HUES6 (cell line): Measurements from ENCODE around the gene TENM4.
A peak's percentile ranks its signal among the peaks of the same experiment; 100 is the strongest.

ENCODE experiments used
- H3K27ac ChIP-seq: 2 replicates; pipeline ENCODE4 v1.7.0; 2013; ENCODE audit warnings: low read depth, mild to moderate bottlenecking, low read length, inconsistent platforms
- H3K27me3 ChIP-seq: 2 replicates; pipeline ENCODE4 v1.6.1; 2013; ENCODE audit warnings: low read length; ENCODE audit not compliant: control insufficient read depth, insufficient read depth
- H3K36me3 ChIP-seq: 2 replicates; pipeline ENCODE4 v1.6.1; 2013; ENCODE audit warnings: low read length; ENCODE audit not compliant: control insufficient read depth, insufficient read depth
- H3K4me1 ChIP-seq: 2 replicates; pipeline ENCODE4 v1.6.1; 2013; ENCODE audit warnings: low read length; ENCODE audit not compliant: control insufficient read depth, insufficient read depth
- H3K4me3 ChIP-seq: 2 replicates; pipeline ENCODE4 v1.5.1; 2013; ENCODE audit warnings: low read depth, low read length
- H3K9ac ChIP-seq: one replicate; pipeline ENCODE4 v1.6.1; 2013; ENCODE audit warnings: mild to moderate bottlenecking, low read length
- H3K9me3 ChIP-seq: 2 replicates; pipeline ENCODE4 v1.6.1; 2013; ENCODE audit warnings: low read depth, low read length; ENCODE audit not compliant: control insufficient read depth, insufficient read depth

Gene TENM4

DNA sequence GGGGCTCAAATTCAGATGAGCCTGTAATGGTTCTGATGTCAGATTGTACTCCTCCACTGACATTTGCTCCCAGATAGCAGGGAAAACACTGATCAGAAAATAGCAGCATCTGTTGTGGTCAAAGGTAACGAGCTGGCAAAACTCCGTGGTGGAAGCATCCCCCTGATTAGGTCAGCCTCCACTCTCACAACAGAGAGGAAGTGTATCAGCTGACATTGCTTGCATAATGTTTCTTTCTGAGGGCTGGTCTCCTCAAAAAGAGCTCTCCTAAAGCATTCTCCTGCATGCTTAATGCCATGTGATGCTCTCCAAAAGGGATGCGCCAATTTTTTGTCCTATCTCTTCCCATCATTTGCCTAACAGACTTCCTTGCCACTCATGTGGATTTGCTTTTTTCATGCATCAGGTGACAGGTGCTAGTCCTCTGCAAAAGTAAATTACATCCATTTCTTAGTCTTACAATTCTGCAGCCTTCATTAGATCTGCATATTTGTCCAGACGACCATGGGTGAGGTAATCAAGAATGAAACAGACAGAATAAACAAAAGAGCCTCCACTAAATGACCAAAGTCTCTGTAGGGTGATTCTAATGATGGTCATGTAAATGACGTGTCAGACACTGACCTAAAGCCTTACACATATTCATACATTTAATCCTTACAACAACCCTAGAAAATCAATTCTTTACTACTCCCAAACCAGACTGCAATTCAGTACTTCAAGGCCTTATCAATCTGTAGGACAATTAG lies 6.4 kb upstream of the TENM4 start:
- no peaks in the 10 kb centered on the region for H3K36me3 ChIP-seq
- H3K4me1 ChIP-seq: peaks cover 10% of the 10 kb centered on the region; the same call in 1 of the 2 replicates
- no peak overlapping the region for H3K27ac ChIP-seq
- no peaks in the 10 kb centered on the region for H3K9me3 ChIP-seq
- no peak overlapping the region for H3K4me3 ChIP-seq
- H3K9ac ChIP-seq: no peak overlapping the region
- peaks cover 13% of the 10 kb centered on the region for H3K27me3 ChIP-seq

DNA sequence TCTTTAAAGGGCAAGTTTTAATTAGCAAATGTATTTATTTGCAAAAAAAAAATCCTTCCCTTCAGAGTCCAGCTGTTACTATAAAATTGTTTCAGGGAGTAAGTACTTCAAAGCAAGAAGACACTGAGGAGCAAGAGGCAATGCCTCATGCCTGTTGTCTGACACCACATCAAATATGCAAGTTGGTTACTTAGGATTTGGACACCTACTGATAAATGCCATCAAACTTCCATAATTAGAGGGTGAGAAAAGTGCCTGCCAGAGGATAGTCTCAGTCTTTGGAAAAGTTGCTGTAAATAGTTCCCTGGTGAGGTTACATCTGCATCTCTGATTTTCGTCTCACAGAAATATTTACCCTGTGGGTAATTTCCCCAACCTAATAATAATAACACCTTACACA lies 4.1 kb upstream of the TENM4 start:
- Histone ChIP-seq H3K36me3 (no peaks in the 10 kb centered on the region), H3K27me3 (peaks cover 32% of the 10 kb centered on the region), H3K27ac (no peak overlapping the region), H3K4me1 (peaks cover 18% of the 10 kb centered on the region), H3K9ac (no peak overlapping the region), H3K9me3 (no peaks in the 10 kb centered on the region), H3K4me3 (no peak overlapping the region)

DNA sequence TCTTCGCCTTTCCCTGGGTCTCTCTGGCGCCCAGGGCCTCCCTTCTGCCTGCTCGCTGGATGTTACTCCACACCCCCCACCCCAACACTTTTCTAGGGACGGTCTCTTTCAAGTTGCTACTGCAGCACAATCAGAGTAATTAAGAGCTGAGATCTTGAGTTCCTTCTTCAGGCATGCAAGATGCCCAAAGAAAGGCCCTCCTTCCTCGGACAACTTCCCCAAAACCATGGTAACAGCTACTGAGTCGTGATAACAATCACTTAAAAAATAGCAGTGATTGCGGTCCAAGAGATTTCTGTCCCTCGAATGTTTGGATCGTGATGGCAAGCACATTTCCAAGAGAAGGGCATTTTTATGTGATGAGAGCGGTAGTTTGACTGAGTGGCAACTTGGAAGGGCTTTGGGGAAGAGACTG lies 638 bp upstream of the TENM4 start:
- H3K9me3 ChIP-seq: no peaks in the 10 kb centered on the region
- H3K36me3 ChIP-seq: no peaks in the 10 kb centered on the region
- peak overlapping the region; percentile 80 for H3K9ac ChIP-seq
- peaks cover 62% of the 10 kb centered on the region for H3K27me3 ChIP-seq
- no peak overlapping the region; the same call in 1 of the 2 replicates for H3K27ac ChIP-seq
- peak overlapping the region; percentile 76 for H3K4me3 ChIP-seq
- H3K4me1 ChIP-seq: peaks cover 25% of the 10 kb centered on the region

DNA sequence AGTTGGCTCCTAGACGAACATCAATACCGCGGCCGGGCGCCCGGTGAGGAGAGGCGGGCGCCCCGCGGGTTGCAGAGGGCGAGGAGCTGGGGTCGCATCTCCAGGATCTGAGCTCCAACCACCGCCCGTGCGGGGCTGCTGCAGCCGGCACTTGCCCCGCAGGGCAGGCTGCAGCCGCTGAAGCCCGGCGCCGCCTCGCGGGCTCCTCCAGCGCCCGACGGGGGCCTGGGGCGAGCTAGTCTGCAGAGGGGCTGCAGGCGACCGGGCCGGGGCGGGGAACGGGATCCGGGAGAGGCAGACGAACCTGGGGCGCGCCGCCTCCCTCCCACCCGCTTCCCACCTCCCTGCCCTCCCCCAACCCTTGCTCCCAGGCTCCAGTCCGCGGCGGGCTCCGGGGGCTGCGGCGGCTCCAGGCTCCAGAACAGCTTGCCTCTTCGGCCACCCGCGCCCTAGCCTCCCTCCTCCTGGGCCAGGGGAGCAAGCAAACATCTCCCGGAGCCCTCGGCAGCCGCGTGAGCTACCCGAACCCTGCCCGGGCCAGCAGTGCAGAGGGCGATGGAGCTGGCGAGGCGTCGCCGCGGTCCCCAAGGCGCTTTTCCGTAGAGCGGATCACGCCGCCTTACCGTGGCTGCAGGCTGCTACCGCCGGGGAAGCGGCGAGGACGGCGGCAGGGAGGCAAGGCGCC lies 802 bp downstream of the TENM4 start:
- Histone ChIP-seq H3K9ac (peak overlapping the region; percentile 80), H3K4me3 (peak overlapping the region; percentile 76), H3K4me1 (peaks cover 21% of the 10 kb centered on the region), H3K27me3 (peaks cover 77% of the 10 kb centered on the region), H3K27ac (peak overlapping the region; percentile 27; the same call in 1 of the 2 replicates), H3K36me3 (no peaks in the 10 kb centered on the region), H3K9me3 (no peaks in the 10 kb centered on the region)

DNA sequence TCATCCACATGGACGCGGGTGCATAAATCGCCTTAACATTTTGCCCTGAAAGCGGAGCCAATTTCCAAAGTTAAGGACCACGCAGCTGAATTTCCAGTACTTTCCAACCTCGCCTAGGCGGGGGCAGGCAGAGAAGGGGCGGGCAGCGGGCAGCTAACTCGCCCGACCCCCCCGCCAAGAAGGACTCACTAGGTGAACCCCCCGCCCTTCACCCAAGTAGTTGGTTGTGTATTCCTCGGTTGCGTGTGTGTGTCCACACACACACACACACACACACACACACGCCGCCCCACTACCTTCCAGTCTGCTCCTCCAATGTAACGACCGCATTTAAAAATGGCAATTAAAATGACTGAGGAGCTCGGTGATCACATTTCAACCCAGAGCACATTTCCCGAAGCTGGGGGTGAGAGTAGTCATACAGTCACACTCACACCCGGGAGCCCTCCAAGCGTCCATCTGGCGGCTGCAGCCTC lies 1.4 kb downstream of the TENM4 start:
- peak overlapping the region; percentile 80 for H3K9ac ChIP-seq
- H3K27me3 ChIP-seq: peaks cover 82% of the 10 kb centered on the region
- H3K9me3 ChIP-seq: no peaks in the 10 kb centered on the region
- no peaks in the 10 kb centered on the region for H3K36me3 ChIP-seq
- peaks cover 20% of the 10 kb centered on the region for H3K4me1 ChIP-seq
- no peak overlapping the region for H3K27ac ChIP-seq
- peak overlapping the region; percentile 76 for H3K4me3 ChIP-seq

DNA sequence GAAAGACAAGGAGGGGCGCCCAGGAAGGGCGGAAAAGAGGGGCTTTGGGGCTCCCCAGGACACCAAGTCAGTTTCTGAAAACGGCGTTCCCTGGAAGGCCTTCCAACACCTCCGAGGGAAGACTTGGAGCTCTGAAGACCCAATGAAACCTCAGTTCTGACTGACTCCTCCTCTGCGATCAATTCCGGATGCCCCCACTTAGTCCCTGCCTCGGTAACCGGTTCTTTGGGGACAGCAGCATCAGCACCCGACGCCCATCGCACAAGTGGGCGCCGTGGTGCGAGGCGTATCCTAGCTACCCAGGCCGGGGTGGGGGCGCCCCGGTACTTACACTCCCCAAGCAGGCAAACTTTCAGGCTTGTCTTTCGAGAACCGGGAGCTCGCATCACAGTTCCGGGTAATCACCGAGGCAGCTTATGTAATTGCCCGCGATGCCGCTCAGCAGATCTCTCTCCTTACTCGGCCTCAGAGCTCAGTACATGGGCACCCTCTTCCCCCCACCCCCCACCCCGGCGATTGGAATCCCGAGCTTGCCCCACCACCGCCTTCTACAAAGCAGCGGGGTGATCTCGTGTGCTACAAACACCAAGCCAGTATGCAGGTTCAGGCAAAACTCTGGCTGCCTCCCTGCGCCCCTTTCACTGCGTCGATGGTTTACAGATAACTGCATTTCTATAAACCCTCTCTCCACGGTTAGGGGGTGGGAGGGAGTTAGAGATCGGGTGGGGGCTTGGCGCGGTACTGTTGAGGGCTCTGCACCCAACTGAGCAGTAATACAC lies 2.0 kb downstream of the TENM4 start:
- H3K9me3 ChIP-seq: no peaks in the 10 kb centered on the region
- H3K9ac ChIP-seq: peak overlapping the region; percentile 80
- peaks cover 26% of the 10 kb centered on the region for H3K4me1 ChIP-seq
- H3K27me3 ChIP-seq: peaks cover 88% of the 10 kb centered on the region
- no peak overlapping the region for H3K27ac ChIP-seq
- H3K4me3 ChIP-seq: peak overlapping the region; percentile 76
- H3K36me3 ChIP-seq: no peaks in the 10 kb centered on the region

DNA sequence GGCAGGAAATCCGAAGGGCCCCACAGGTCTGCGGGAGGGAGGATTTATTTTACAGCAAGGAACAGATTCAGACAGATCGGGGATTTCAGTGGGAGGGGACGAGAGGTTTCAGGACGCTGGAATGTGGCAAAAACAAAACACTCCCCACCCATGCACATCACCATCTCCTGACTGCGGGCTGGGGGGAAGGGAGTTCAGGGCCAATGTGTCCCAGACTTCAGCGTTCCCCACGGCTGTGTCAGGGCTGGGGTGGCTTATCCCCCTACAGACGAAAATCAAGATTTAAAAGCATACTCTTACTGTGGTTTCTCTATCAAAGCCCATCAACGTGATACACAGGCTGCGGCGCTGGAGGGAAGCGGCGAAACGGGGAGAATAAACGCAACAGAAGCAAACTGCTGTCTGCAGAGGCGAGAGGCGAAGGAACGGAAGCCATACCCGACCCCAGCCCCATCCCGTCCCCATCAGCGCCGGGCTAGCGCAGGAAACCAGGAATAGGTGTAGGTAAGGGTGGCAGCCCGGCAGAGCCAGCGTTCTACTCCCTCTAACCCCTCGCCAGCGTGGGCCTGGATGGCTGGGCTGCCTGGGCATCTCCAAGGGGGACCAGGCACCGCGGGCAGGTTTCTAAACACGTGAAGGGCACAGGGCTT lies 2.7 kb downstream of the TENM4 start:
- Histone ChIP-seq H3K36me3 (no peaks in the 10 kb centered on the region), H3K9ac (peak overlapping the region; percentile 65), H3K9me3 (no peaks in the 10 kb centered on the region), H3K27me3 (peaks cover 92% of the 10 kb centered on the region), H3K27ac (peak overlapping the region; percentile 22; the same call in 1 of the 2 replicates), H3K4me1 (peaks cover 33% of the 10 kb centered on the region), H3K4me3 (peak overlapping the region; percentile 76)

DNA sequence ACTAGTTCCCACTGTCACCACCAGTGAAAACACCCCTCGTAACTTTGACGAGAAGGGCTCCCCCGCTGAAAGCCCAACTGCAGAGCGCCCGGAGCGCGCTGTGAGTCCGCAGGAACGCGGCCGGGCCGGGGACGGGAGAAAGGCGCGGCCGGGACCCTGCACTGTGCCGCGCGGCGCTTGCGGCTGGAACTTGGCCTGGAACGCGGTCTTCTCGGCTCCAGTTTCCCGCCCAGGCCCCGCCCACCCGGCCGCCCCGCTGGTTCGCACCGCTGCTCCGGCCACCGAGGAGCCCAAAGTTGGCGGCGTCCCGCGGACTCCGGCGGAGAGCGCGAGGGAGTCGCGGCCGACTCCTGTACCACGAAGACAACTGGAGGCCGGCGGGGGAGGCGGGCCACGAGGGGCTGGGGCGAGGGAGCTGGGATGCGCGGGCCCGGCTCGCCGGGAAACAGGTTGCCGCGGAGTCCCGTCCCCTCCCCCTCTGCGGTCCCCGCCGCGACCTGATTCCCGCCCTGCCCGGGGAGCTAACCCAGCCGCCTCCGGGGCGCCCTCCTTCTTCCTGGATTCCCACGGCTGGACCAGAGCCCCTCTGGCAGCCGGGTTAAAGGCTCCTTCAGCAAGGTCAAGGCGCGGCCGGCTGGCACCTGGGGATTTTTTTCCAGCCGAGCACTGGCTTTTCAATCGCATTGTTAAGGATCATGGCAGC lies 3.4 kb downstream of the TENM4 start:
- Histone ChIP-seq H3K27me3 (peaks cover 90% of the 10 kb centered on the region), H3K9me3 (no peaks in the 10 kb centered on the region), H3K4me1 (peaks cover 40% of the 10 kb centered on the region), H3K27ac (peak overlapping the region; percentile 22; the same call in 1 of the 2 replicates), H3K9ac (peak overlapping the region; percentile 65), H3K4me3 (peak overlapping the region; percentile 76), H3K36me3 (no peaks in the 10 kb centered on the region)

DNA sequence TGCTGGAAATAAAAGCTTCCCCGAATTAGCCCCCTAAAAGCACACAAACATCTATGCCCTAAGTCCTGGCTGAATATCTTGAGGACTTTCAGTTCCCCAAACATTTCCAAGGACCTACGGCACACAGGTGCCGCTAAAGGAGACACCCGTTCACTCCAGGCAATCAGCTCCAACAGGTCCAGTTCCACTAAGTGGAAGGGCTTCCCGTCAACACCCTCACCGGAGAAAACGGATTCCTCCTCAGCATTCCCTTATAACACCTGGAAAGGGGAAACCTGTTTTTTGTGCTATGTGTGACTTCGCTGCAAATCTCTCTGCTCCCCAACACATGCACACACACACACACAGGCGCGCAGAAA lies 3.9 kb downstream of the TENM4 start:
- H3K4me3 ChIP-seq: peak overlapping the region; percentile 76

DNA sequence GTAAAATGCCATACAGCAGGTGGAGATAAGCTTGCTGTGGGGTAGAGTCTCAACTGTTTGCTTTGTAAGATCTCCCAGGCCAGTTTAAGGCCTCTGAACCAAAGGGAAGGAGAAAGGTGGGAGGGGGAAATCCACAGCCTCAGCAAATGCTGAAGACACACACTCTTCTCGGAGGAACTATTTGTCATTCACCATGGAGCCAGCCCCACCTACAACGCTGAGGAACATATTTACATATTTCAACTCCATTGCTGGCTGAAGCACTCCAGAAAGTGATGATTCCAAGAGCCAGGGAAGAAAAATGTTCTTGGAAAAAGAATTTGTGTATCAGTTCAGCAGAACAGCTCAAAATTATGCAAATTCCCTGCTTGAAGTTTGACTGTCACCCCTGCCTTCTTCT lies 6.5 kb downstream of the TENM4 start:
- H3K4me1 ChIP-seq: peaks cover 37% of the 10 kb centered on the region
- no peak overlapping the region for H3K4me3 ChIP-seq
- H3K27me3 ChIP-seq: peaks cover 67% of the 10 kb centered on the region
- no peaks in the 10 kb centered on the region for H3K36me3 ChIP-seq
- no peaks in the 10 kb centered on the region for H3K9me3 ChIP-seq
- no peak overlapping the region for H3K27ac ChIP-seq
- no peak overlapping the region for H3K9ac ChIP-seq

More for the DNA sequence above, 3.9 kb downstream of the TENM4 start:
- Histone ChIP-seq H3K36me3 (no peaks in the 10 kb centered on the region), H3K9me3 (no peaks in the 10 kb centered on the region), H3K27me3 (peaks cover 84% of the 10 kb centered on the region), H3K4me1 (peaks cover 43% of the 10 kb centered on the region), H3K9ac (peak overlapping the region; percentile 64), H3K27ac (no peak overlapping the region)
